ENCODE results near the gene KLHL42.

DNA sequence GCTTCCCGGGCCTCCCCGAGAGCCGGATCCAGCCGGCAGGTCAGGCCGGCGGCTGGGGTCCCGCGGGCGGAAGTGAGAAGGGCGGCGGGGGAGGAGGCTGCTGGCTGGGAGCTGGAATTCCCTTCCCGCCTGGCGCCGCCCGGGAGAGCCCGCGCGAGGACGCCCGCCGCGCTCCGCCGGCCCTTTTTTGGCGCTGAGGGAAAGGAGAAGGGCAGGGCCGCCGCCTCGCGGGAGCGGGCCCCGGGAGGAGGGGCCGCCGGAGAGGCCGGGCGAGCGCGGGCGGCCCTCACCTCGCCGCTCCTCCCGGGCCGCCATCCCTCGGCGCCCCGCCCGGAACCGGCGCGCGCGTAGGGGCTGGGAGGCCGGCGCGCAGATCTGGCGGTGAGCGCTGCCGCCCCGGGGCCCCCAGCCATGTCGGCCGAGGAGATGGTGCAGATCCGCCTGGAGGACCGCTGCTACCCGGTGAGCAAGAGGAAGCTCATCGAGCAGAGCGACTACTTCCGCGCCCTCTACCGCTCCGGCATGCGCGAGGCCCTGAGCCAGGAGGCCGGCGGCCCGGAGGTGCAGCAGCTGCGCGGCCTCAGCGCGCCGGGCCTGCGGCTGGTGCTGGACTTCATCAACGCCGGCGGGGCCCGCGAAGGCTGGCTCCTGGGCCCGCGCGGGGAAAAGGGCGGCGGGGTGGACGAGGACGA is at the start of gene KLHL42, which contains the start of gene MANSC4:
- TF ChIP-seq POLR2A (IDR thresholded peaks at IDR 0.05) = peak in 1 of 2 donors; percentile 37
- TF ChIP-seq, protein P1, sequence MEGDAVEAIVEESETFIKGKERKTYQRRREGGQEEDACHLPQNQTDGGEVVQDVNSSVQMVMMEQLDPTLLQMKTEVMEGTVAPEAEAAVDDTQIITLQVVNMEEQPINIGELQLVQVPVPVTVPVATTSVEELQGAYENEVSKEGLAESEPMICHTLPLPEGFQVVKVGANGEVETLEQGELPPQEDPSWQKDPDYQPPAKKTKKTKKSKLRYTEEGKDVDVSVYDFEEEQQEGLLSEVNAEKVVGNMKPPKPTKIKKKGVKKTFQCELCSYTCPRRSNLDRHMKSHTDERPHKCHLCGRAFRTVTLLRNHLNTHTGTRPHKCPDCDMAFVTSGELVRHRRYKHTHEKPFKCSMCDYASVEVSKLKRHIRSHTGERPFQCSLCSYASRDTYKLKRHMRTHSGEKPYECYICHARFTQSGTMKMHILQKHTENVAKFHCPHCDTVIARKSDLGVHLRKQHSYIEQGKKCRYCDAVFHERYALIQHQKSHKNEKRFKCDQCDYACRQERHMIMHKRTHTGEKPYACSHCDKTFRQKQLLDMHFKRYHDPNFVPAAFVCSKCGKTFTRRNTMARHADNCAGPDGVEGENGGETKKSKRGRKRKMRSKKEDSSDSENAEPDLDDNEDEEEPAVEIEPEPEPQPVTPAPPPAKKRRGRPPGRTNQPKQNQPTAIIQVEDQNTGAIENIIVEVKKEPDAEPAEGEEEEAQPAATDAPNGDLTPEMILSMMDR (IDR thresholded peaks at IDR 0.05) = peak in 1 of 6 experiments; percentile 30

Measured in Peyer's patch (tissue), 4 donors.